Measurements from ENCODE around the gene SUFU.
"Not testable (repeated sequence)": the region's sequence is repeated elsewhere in the genome, so short reads cannot be mapped to it uniquely, and the experiment has no call there.

The SUFU gene

DNA sequence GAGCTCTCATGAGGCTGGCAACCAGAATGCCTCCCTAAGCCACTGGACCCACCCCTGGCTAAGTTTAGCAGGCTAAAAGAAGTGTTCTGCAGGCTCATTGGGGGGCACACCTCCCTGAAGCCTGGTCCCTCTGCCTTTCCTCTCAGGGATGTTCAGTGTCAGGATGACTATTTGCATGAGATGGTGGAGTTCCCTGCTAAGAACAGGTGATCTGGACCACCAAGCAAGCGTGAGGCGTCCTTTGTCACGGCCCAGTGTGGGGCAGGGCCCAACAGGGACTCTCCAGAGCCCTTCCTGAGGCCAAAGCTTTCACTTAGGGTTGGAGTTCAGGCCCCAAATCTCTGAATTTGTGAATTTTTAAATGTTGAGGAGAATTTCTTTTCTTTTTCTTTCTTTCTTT, 12.0 kb downstream of the SUFU start:
- no peak for DNase-seq

DNA sequence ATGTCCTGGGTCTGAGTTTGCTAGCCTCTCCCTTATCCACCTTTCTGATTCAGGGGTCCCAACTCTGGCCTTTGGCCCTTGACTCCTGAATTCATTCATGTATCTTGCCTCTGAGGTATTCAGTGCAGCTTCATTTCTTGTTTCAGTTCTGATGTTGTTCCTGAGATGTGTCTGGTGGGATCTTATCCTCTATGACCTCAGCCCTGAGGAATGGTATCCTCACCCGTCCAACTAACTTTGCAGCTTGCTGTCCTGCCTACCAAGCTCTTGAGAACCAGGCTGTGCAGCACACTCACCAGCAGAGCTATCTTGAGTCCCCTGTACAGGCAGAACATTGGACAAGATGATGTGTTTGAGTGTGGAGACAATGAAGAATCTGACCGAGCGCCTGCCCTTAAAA, 13.8 kb downstream of the SUFU start:
- DNase-seq = no peak

DNA sequence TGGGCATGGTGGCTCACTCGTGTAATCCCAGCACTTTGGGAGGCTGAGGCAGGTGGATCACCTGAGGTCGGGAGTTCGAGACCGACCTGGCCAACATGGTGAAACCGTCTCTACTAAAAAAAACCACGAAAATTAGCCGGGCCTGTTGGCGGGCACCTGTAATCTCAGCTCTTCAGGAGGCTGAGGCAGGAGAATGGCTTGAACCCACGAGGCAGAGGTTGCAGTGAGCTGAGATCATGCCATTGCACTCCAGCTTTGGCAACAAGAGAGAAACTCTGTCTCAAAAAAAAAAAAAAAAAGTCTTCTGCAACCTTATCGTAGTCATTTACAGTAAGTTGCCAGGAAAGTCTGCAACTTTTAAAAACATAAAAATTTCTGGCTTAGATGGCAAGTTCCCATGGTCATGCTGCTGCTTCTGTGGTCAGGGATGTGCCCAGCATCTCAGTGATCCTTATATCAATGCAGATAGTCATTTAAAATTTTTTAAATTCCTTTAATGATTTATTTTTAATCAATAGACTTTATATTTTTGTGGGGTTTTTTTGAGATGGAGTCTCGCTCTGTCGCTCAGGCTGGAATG, 15.6 kb downstream of the SUFU start:
- DNase-seq = no peak

DNA sequence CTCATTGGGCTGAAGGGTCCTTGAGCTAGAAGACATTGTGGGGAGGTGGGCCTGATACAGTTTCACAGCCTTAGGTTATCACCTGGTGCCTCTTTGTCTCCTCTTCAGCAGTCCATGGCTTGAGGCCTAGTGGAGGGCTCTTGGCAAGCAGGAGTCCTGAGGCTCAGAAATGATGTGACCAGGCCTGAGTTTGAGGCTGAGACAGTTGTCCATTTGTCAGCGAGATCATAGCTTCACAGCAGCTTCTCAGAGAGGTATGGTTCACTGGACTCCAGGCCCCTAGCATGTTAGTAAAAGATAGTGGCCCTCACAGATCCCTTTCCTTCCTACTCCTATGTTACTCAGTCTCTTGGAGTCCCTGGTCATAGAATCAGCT, 19.1 kb downstream of the SUFU start:
- DNase-seq = no peak

DNA sequence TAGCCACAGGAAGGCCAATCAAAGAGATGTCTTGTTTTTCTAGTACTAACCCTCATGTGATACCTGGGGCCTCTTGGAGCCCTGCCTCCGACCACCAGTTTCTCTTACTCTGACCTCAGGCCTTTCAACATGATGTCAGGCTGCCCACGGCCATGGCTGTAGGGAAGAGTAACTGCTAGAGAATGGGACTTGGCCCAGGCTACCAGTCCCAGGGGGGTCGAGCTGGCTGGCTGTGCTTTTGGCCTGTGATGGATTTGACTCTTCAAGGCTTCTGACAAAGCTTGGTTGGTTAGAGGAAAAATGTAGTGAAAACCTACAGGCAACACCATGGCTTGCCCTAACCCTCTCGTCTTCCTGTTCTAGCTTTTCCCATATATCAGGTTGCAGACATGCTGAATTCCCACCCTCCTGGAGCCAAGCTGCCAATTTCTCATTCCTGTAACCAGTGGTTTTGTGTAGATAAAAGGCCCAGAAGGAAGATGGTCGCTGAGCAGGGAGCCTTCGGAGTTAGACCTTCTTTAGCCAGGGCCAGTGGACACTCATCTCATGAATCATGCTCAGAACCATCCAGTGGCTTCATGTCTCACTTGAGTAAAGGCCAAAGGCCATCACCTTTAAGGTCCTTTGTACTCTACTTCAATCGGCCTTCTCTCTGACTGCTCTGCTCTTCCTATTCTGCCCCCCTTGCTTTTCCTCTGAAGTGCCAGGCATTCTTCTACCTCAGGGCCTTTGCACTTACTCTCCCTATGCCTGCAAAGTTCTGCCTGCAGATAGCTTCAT, 19.7 kb downstream of the SUFU start:
- no peak for DNase-seq

DNA sequence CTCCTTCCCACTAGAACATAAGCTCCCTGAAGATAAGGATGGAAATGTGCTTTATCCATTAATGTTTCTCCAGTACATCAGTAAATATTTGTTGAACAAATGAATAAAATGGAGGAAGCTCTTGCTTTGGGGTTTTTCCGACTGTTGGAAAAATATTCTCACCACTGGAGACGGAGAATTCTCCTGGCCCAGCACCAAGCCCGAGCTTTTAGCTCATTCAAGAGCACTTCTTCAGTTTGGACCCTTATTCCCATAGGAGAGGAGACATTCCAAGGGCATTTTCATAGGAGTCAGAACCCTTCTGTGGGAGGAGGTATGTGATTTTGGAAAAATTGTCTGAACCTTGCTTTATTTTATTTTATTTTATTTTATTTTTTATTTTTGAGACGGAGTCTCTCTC, 21.0 kb downstream of the SUFU start:
- DNase-seq = no peak

DNA sequence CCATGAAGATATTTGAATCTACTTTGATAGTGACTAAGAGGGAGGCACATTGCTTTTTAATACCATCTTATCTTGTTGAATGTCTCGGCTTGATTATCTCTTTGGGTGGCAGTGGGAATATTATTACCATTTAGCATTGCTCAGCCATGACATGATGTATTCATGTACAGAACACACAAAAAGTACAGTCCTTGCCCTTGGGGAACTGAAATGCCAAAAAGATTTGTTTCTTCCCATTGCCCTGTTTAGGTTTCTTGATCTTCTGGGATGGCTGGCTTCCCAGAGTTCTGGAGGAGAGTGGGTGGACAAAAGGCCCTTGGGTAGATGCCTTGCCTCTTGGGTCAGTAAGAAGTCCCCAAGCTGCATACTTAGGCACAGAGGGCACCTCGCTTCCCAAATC, 23.8 kb downstream of the SUFU start:
- DNase-seq = no peak

DNA sequence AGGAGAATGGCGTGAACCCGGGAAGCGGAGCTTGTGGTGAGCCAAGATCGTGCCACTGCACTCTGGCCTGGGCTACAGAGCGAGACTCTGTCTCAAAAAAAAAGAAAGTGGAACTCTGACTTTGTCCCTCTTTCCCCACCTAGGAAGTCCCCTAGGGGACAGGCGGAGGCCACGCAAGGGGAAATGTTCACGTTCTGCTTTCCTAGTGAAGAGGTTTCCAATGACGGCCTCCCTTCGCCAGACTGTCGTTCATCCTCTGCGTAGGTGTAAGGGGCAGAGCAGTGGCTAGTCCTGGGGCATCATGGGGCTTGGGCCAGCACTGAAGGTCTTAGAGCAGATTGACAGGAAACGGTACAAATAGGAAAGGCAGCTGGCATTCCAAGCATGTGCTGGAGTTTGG, 30.6 kb downstream of the SUFU start:
- no peak for DNase-seq

DNA sequence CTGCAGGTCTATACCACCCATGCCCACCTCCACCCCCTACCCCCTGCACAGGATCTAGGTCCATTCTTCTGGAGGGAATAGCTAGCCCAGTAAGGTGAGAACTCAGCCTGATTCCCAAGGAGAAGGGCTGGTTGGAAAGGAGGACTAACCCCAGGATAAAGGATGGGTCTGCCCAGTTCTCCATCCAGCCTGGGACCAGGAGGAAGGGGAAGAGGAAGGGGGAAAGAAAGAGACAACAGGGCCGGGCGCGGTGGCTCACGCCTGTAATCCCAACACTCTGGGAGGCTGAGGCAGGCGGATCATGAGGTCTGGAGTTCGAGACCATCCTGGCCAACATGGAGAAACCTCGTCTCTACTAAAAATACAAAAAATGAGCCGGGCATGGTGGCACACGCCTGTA, 31.2 kb downstream of the SUFU start:
- not testable (repeated sequence) for DNase-seq

DNA sequence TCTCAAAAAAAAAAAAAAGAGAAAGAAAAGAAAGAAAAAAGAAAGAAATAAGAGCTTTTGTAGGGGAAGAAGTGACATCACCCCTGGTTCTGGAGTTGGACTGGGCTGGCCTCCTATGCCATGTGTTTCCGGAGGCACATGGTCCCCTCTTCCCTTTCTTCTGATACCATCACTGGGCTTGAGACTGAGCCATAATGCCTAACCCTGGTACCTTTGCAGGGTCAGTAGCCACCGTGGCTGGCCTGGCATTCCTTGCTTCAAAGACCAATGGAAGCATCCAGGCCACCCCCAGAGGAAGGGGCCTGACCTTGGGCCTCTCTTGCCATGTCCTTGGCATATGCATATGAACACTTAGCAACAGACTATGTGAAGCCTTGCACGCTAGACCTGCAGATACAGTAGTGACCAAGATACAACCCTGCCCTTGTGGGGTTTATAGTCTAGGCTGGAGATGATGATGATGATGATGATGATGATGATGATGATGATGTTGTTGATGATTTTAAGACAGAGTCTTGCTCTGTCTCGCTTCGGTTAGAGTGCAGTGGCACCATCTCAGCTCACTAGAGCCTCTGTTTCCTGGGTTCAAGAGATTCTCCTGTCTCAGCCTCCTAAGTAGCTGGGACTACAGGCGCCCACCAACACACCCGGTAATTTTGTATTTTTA, 31.8 kb downstream of the SUFU start:
- DNase-seq = no peak

DNA sequence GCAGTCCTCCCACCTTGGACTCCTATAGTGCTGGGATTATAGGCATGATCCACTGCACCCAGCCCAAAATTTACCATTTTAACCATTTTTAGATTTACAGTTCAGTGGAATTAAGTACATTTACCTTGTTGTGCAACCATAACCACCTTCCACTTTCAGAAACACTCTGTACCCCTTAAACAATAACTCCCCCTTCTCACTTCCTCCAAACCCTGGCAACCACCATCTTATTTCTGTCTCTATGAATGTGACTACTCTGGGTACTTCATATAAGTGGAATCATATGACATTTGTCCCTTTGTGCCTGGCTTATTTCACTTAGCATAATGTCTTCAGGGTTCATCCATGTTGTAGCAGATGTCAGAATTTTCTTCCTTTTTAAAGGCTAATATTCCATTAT, 33.6 kb downstream of the SUFU start:
- DNase-seq = no peak

DNA sequence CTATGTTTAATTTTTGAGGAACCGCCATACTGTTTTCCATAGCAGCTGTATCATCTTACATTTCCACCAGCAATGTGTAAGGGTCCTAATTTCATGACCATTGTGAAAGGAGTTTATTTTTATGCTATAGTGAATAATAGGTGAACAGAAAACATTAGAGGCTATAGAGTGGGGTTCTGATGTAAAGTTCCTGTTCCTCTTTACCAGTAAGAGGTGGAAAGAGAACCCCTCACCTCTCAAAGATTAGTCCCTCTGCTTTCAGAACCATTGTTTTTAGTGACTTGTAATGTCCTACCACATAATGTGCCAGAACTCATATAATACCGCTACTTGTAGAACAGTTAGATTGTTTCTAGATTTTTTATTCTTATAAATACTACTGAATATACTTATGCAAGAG, 34.2 kb downstream of the SUFU start:
- no peak for DNase-seq

DNA sequence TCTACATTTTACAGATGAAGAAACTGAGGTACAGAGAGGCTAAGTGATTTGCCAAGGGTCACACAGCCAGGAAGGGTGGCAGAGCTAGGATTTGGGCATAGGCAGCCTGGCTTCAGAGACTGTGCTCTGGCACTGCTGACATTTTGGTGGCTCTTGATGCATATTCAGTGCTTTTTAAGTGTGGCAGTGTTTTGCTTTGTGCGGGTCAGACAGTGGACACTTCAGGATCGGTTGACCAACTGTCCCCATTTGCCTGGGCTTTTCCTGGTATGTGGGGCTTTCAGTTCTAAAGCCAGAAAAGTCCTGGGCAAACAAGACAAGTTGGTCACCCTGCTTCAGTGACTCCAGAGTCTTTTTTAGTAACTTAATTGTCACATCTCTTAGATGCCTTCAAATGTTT, 35.0 kb downstream of the SUFU start:
- no peak for DNase-seq

DNA sequence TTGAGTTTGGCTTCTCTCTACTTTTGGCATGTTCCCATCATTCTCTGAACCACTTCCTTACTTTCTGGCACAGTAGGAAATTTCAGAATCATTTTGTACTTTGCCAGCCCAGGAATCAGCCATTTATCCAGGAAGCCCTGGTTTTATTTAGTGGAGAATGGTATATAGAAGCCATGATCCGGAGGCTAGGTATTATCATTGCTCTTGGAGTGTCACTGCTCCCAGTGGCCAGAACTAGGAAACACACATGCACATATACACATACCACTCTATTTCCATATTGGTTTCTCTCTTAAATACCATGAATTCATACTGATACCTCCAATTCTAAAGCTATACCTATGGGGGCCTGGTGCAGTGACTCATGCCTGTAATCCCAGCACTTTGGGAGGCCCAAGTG, 36.3 kb downstream of the SUFU start:
- no peak for DNase-seq

DNA sequence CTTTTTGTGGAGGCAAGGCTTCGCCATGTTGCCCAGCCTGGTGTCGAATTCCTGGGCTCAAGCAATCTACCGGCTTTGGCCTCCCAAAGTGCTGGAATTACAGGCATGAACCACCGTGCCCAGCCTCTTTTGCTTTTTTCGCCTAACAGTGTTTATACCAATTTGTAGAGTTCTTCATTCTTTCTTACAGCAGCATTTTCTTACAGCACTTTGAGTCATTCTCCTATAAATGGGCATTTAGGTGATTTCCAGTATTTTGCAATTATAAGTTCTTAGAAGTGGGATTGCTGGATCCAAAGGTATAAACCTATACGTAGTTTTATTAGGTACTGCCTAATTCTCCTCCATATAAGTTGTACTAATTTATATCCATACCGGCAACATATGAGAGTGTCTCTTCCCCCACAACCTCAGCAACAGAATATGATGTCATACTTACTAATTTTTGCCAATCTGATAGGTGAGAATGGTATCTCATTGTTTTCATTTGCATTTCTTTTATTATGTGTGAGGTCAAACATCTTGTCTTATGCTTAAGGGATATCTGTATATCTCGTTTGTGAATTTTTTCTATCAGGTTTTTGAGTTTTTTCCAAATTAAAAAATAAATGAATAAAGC, 39.1 kb downstream of the SUFU start:
- no peak for DNase-seq

DNA sequence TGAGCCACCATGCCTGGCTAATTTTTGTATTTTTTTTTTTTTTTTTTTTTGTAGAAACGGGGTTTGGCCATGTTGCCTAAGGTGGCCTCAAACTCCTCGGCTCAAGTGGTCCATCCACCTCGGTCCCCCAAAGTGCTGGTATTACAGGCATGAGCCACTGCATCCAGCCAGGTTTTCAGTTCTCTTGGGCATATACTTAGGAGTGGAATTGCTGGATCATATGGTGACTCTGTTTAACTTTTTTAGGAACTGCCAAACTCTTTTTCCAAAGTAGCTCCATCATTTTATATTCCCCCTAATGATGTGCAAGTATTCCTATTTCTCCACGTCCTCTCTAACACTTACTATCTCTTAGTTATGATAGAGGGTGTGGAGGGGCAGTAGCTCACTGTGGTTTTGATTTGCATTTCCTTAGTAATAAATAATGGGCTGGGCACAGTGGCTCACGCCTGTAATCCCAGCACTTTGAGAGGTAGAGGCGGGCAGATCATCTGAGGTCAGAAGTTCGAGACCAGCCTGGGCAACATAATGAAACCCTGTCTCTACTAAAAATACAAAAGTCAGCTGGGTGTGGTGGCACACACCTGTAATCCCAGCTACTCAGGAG, 41.6 kb downstream of the SUFU start:
- DNase-seq = no peak

DNA sequence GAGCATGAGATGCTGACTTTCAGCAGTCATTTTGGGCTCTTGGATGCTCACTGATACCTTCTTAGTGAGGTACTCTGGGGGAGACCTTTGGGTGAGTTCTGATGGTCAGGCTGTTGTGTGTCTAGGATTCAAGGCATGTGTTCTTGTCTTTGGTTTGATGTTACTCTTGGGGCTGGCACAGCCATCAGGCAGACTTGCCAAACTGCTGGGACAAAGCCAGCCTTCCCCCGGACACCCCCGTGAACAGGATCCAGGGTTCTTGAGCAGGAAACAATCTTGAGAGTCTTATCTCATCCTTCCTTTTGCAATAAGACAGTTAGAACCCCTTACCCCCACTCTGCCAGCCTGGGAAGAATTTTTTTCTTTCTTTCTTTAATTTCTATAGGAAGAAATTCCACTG, 42.2 kb downstream of the SUFU start:
- no peak for DNase-seq

DNA sequence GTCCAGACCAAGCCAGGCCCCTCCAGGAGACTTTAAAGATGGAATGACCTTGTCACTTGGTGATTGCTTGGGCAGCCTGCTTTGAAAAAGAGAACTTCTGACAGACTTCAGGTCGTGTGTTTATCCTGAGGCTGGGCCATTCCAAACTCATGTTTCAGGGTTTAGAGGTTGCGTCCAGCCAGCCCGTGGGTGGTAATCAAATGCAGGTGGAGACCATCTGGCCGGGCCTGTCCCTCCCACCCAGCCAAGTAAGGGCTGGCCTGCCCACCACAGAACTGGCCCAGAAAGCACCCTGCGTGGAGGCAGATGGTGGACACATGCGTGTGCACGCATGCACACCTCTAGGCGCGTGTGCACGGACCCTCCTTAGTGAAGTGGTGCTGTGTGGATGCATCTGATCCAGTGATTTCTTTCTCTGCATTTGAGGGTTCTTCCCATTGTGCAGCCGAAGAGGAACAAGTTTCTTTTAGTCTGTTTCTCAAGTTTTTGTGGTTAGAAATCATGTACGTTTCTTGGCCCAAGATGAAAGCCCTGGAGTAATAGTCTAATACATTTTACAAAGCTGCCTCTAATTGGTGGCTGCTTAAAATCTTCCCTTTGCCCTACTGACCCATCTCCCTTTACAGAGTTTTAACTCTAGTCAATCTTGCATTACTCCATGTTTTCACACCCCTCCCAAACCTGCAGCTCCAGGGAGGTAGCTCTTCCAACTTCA, 43.0 kb downstream of the SUFU start:
- no peak for DNase-seq

DNA sequence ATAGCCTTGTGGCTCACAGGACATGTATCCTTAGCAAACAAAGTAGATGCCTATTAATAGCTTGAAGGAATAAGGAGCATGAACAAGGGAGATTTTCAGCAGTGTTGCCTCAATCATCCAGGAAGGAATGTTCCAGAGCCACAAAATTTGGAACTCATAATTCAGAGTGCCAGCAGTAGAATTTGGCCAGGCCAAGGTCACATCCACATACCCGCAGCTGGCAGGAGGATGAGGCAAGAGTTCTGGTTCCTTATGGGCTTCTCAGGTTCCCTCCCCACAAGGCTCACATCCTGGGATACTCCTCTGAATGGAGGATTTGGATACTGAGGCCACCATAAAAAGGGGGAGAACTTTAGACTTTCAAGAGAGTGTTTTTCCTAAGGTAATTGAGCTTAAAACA, 45.8 kb downstream of the SUFU start:
- DNase-seq = no peak

DNA sequence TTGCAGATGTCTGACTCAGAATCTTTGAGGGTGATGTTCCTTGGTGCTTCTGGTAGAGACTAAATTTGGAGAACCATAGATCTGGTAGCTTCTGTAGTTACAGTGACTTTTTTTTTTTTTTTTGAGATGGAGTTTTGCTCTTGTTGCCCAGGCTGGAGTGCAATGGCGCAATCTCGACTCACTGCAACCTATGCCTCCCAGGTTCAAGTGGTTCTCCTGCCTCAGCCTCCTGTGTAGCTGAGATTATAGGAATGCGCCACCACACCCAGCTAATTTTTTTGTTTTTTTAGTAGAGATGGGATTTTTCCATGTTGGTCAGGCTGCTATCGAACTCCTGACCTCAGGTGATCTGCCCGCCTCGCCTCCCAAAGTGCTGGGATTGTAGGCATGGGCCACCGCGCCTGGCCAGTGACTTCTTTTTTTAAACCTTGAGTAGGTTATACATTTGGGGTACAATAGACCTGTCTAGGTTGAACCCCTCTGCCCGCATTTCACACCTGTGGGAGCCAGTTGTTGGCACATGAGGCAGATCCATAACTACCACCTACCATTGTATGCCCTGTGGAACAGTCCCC, 47.0 kb downstream of the SUFU start:
- no peak for DNase-seq

DNA sequence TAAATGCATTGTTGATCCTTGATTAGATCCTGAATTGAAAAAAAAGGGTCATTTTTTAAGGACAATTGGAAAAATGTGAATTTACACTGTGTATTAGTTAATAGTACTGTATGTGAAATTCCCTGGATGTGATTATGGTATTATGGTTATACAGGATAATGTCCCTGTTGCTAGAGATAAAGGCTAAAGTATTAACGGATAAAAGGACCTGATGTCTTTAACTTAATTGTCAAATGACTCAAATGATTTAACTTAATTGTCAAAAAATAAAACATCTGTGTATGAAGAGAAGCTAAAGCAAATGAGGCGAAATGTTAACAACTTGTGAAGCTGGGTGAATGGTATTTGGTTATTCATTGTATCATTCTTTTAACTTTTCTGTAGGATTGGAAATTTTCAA, 48.8 kb downstream of the SUFU start:
- no peak for DNase-seq

DNA sequence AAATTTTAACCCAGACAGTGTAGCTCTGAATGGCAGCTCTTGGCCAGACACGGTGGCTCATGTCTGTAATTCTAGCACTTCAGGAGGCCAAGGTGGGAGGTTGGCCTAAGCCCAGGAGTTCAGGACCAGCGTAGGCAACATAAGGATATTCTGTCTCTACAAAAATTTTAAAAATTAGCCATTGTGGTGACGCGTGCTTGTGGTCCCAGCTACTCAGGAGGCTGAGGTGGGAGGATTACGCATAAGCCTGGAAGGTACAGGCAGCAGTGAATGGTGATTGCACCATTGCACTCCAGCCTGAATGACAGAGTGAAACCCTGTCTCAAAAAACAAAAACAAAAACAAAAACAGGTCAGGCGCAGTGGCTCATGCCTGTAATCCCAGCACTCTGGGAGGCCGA, 50.0 kb downstream of the SUFU start:
- no peak for DNase-seq

DNA sequence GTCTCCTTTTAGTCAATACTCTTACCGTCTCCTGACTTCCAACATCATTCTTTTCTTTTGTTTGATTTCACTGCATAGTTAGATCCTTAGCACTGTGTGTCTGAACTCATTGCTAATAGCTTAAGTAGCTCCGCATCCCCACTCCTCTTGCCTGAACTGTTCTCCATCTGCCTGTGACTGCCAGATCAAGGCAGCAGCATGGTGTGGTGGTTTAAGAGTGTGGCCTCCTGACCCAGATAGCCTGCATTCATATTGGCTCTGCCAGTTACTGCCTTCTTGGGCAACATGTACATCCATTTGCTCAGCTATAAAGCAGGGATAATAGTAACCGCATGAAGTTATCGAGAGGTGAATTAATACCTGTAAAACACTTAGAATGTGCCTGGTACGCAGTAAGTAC, 50.8 kb downstream of the SUFU start:
- DNase-seq = no peak

Data from NCI-H2171 treated with DMSO at 0.1 percent for 48 hours (cell line).